Fibroblast of skin of left biceps (primary cell): ENCODE results near the gene PPP1R27.
"Not testable (repeated sequence)": the region's sequence is repeated elsewhere in the genome, so short reads cannot be mapped to it uniquely, and the experiment has no call there.

Experiments used
- DNase-seq, 2 experiments: peaks; one replicate each; pipeline ENCODE4 v3.0.0-alpha.2; 2013; ENCODE audit warnings: low read depth in 2 of 2

The PPP1R27 gene

GRCh38 chr17:81840826-81841778 lies 6.3 kb upstream of the PPP1R27 start:
- no peak for DNase-seq

- not testable (repeated sequence) for DNase-seq
These were observed 5.2 kb upstream of the PPP1R27 start for GRCh38 chr17:81840059-81840458.

- no peak for DNase-seq
These were observed 4.5 kb upstream of the PPP1R27 start for GRCh38 chr17:81839301-81839700.

GRCh38 chr17:81838753-81839255 lies 4.0 kb upstream of the PPP1R27 start:
- no peak for DNase-seq

GRCh38 chr17:81837641-81838040 lies 2.8 kb upstream of the PPP1R27 start:
- DNase-seq, result no peak

- DNase-seq, result no peak
These were observed 674 bp downstream of the PPP1R27 start for GRCh38 chr17:81833921-81834830.

- peak; percentile 72 to 76 for DNase-seq
These were observed 1.5 kb downstream of the PPP1R27 start, which contains the start of gene MCRIP1 for GRCh38 chr17:81833160-81833920. Gene MCRIP1 (minus strand): TSS chr17:81833291. CDS start chr17:81824506, 8,785 bp downstream.

GRCh38 chr17:81832608-81833159 lies 2.2 kb downstream of the PPP1R27 start:
- no peak for DNase-seq

GRCh38 chr17:81831957-81832607 lies 2.8 kb downstream of the PPP1R27 start:
- DNase-seq, result no peak

GRCh38 chr17:81831563-81831956 lies 3.3 kb downstream of the PPP1R27 start:
- no peak for DNase-seq

- no peak for DNase-seq
These were observed 5.0 kb downstream of the PPP1R27 start for GRCh38 chr17:81829858-81830257.

GRCh38 chr17:81828656-81829055 lies 6.2 kb downstream of the PPP1R27 start:
- no peak for DNase-seq

- DNase-seq, result no peak
These were observed 8.9 kb downstream of the PPP1R27 start for GRCh38 chr17:81825841-81826466.

- DNase-seq, result no peak
These were observed 10.3 kb downstream of the PPP1R27 start for GRCh38 chr17:81824595-81824994.

- DNase-seq, result no peak
These were observed 10.9 kb downstream of the PPP1R27 start for GRCh38 chr17:81823820-81824550.

- DNase-seq, result no peak
These were observed 11.6 kb downstream of the PPP1R27 start for GRCh38 chr17:81822996-81823819.

- no peak for DNase-seq
These were observed 12.6 kb downstream of the PPP1R27 start for GRCh38 chr17:81822312-81822637.

GRCh38 chr17:81821603-81822311 lies 13.1 kb downstream of the PPP1R27 start:
- DNase-seq, result peak in 1 of 2 experiments; percentile 6
